ENCODE results near the gene SEMA3E. TPM values are rescaled to one million over a fixed set of nuclear protein-coding genes. Genes with fewer than 3 reads are reported as not detected.

SEMA3E gene
- total RNA-seq, 2 experiments from 2014 or later: not detected

GRCh38 chr7:83365746-83366145 lies 283.2 kb downstream of the SEMA3E start:
- Mint-ChIP-seq H3K4me3 (no peak overlapping the region), H3K36me3 (no peaks in the 10 kb centered on the region), H3K4me1 (no peaks in the 10 kb centered on the region), H3K27me3 (no peaks in the 10 kb centered on the region), H3K9me3 (peaks cover 1% of the 10 kb centered on the region), H3K27ac (no peak overlapping the region)
- DNase-seq: no peak

DNA sequence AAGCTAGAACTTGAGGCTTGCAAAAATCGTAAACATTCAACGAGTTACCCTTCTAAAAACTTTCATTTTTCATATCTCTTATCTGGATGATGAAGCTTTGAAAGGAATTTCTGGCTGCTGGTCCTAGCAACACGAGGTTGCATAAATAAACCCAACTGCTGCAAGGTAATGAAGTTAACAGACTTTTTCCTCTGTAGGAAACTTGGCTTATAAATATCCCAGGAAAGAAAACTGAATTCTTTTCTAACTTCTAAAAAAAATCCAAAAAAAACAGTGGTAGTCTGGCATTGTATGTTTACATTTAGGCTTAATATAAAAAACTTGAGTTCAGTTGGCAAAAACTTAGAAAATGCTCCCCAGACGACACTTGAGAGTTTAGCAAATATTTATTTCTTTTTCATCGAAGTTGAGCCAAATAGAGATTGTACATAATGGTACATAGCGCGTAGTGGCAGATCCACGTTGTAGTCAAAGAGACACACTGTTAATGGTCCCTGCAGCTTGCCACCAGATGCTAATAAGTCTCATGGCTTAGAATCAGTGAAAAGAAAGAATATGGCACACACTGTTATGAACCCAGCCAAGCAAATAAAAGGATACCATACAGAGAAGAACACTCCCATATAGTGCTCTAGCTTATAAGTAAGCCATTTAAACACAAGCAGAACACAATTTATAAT lies 285.9 kb downstream of the SEMA3E start:
- Mint-ChIP-seq H3K27me3 (no peaks in the 10 kb centered on the region), H3K9me3 (peaks cover 1% of the 10 kb centered on the region), H3K4me3 (no peak overlapping the region), H3K4me1 (no peaks in the 10 kb centered on the region), H3K27ac (no peak overlapping the region), H3K36me3 (no peaks in the 10 kb centered on the region)
- DNase-seq: no peak

- Mint-ChIP-seq H3K9me3 (peaks cover 1% of the 10 kb centered on the region), H3K27ac (no peak overlapping the region), H3K4me1 (no peaks in the 10 kb centered on the region), H3K4me3 (no peak overlapping the region), H3K27me3 (no peaks in the 10 kb centered on the region), H3K36me3 (no peaks in the 10 kb centered on the region)
- no peak for DNase-seq
Observed at GRCh38 chr7:83359108-83359507, 289.8 kb downstream of the SEMA3E start.

GRCh38 chr7:83355143-83355542 lies 293.8 kb downstream of the SEMA3E start:
- Mint-ChIP-seq H3K9me3 (peaks cover 1% of the 10 kb centered on the region), H3K27me3 (no peaks in the 10 kb centered on the region), H3K36me3 (no peaks in the 10 kb centered on the region), H3K4me3 (no peak overlapping the region), H3K27ac (no peak overlapping the region), H3K4me1 (no peaks in the 10 kb centered on the region)
- no peak for DNase-seq

DNA sequence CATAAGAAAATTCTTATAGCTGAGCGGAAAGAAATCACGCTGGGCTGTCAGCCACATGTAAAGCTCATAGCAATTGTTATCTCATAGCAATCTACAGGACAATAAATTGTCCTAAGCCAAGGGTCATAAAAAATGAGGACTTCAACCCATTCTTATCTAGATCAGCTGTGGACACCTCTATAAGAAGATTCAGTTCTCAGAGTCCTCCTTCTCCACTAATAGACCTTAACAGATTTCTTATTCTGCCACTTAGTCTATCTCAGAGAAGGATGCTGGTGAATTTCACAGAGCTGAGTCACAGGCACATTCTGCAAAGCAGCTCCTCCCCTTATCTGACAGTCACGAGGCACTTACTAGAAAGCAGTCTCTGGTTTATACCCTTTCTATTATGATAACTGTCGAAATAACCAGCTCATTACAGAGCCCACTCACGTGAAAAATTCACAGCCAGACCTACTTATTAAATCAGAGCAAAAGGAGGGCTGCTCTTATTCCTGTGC lies 300.9 kb downstream of the SEMA3E start:
- no peak overlapping the region for H3K27ac Mint-ChIP-seq
- H3K36me3 Mint-ChIP-seq: no peaks in the 10 kb centered on the region
- no peak overlapping the region for H3K4me3 Mint-ChIP-seq
- H3K9me3 Mint-ChIP-seq: peaks cover 6% of the 10 kb centered on the region
- no peak for DNase-seq
- no peaks in the 10 kb centered on the region for H3K4me1 Mint-ChIP-seq
- no peaks in the 10 kb centered on the region for H3K27me3 Mint-ChIP-seq

DNA sequence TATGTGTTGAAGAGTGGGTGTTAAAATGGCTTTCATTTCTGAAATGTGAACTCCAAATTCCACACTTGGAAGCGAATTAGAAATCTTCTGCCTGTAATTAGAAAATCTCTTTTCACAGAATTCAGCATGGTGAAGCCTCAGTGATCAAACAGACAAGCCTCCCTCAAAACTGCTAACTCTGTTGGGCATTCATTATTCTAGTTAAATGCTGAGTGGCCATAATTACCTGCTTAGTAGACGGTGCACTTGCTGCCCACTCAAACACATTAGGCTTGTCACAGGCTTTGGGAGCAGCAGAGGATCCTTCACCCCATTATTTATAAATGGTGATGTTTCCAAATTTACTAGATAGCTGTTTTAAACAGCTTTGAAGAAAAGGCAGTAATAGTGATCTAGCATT lies 309.0 kb downstream of the SEMA3E start:
- H3K27me3 Mint-ChIP-seq: no peaks in the 10 kb centered on the region
- H3K9me3 Mint-ChIP-seq: peaks cover 6% of the 10 kb centered on the region
- H3K27ac Mint-ChIP-seq: no peak overlapping the region
- no peaks in the 10 kb centered on the region for H3K4me1 Mint-ChIP-seq
- H3K36me3 Mint-ChIP-seq: no peaks in the 10 kb centered on the region
- no peak for DNase-seq
- H3K4me3 Mint-ChIP-seq: no peak overlapping the region

DNA sequence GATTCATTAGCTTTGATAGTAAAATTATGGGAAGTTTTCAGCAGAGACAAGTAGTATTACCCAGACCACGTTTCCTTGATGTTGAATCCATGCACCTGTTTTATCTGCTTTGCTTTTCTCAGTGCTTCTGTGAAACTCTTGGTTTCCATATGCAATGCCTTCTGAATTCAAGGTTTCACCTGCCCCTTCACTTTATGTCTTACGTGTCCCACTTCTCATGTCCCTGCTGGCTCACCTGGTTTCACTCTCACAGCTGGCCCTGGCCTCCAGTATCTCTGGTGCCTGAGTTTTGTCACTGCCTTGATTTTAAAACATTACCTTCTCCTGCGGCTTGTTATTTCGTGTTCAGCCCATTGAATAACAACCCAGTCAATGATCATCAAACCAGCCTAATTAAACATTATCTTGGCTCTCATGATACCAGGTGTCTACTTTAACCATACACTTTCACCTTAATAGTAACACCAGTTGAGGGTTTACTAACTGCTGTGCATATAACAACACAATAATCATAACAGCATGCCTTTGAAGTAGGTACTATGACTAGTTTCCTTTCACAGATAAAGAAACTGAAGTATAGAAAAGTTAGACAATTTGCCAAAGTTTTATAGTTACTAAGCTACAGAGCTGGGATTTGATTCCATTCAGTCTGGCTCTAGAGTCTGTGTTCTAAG lies 310.5 kb downstream of the SEMA3E start:
- no peak overlapping the region for H3K27ac Mint-ChIP-seq
- H3K27me3 Mint-ChIP-seq: no peaks in the 10 kb centered on the region

DNA sequence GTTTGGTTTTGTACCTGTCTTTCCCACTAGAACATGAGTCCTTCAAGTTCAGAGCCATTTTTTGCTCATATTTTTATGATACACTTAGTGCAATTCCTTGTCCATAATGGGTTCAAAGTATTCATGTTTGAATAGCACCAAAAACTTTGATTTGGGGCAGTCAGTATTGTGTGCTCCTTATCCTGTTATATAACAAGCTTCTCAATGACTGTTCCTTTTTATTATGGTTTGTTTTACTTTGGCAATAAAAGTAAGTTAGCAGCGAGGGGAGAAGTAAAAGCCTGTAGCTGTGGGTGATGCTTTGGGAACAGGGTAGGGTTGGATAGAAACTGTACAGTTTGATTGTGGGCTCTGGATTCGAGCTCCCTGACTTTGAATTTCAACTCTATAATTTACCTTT lies 311.9 kb downstream of the SEMA3E start:
- no peak for DNase-seq
- H3K36me3 Mint-ChIP-seq: no peaks in the 10 kb centered on the region
- H3K27ac Mint-ChIP-seq: no peak overlapping the region
- no peaks in the 10 kb centered on the region for H3K4me1 Mint-ChIP-seq
- H3K4me3 Mint-ChIP-seq: no peak overlapping the region
- H3K27me3 Mint-ChIP-seq: no peaks in the 10 kb centered on the region
- H3K9me3 Mint-ChIP-seq: no peaks in the 10 kb centered on the region

More for the DNA sequence above, 310.5 kb downstream of the SEMA3E start:
- no peak overlapping the region for H3K4me3 Mint-ChIP-seq
- H3K4me1 Mint-ChIP-seq: no peaks in the 10 kb centered on the region
- no peak for DNase-seq
- H3K36me3 Mint-ChIP-seq: no peaks in the 10 kb centered on the region
- no peaks in the 10 kb centered on the region for H3K9me3 Mint-ChIP-seq

DNA sequence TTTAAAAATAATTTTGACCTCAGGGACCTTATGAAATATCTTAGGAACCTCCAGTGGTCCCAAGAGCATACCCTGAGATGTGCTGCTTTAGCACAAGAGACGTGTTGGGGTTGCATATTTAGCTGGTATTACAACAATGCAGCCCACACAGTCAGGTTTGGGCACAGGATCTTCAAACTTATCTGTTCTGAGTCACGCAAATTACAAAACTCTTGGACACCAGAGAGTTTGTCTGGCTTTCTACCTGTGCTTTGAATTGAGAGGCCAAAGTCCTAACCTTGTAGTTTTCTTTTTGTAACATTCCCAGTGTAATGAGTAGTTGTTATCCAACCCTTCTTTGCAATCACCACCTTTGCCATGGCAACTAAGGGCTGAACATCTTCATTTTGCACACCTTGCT lies 322.7 kb downstream of the SEMA3E start:
- H3K27ac Mint-ChIP-seq: no peak overlapping the region
- no peaks in the 10 kb centered on the region for H3K4me1 Mint-ChIP-seq
- DNase-seq: no peak
- H3K36me3 Mint-ChIP-seq: no peaks in the 10 kb centered on the region
- no peak overlapping the region for H3K4me3 Mint-ChIP-seq
- no peaks in the 10 kb centered on the region for H3K9me3 Mint-ChIP-seq
- no peaks in the 10 kb centered on the region for H3K27me3 Mint-ChIP-seq

DNA sequence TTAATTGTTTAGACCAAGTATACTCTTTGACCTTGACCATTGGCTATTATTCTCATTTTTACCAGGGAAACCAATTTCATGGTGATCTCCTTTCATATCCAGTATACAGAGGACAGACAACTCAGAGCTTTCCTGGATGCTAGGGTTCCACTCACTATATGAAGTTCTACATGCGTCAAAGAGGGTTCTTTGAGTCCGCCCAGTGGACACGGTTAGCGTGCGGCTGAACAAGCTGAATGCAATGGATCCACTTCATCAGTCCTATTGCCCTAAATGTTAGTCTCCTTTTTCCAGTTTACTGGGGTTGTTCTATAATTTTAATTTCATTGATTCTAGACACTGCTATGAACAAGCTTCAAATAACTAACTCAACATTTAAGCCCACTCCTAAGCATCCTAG lies 323.9 kb downstream of the SEMA3E start:
- Mint-ChIP-seq H3K27me3 (no peaks in the 10 kb centered on the region), H3K4me3 (no peak overlapping the region), H3K9me3 (no peaks in the 10 kb centered on the region), H3K4me1 (no peaks in the 10 kb centered on the region), H3K36me3 (no peaks in the 10 kb centered on the region), H3K27ac (no peak overlapping the region)
- no peak for DNase-seq

DNA sequence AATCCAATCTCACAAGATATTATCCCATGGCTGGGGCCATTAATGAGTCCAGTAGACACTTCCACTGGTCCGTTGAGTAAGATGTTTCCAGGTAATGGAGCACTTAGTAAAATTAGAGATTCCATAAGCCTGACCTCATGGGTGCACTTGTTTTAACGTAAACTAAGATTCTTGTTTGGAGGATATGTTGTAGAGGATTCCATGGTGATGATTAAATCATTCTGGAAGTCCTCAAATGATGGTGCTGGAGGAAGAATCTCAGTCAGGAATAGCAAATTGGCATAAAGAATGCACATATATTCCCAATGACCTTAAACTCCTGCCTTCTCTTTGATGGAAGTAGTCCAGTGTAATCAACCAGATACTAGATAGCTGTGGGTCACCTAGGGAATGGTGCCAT lies 324.3 kb downstream of the SEMA3E start:
- H3K27ac Mint-ChIP-seq: no peak overlapping the region
- no peaks in the 10 kb centered on the region for H3K9me3 Mint-ChIP-seq
- no peaks in the 10 kb centered on the region for H3K27me3 Mint-ChIP-seq
- H3K4me1 Mint-ChIP-seq: no peaks in the 10 kb centered on the region
- no peak overlapping the region for H3K4me3 Mint-ChIP-seq
- no peak for DNase-seq
- no peaks in the 10 kb centered on the region for H3K36me3 Mint-ChIP-seq

GRCh38 chr7:83321011-83321410 lies 327.9 kb downstream of the SEMA3E start:
- peaks cover 2% of the 10 kb centered on the region for H3K9me3 Mint-ChIP-seq
- H3K4me3 Mint-ChIP-seq: no peak overlapping the region
- H3K36me3 Mint-ChIP-seq: no peaks in the 10 kb centered on the region
- H3K27ac Mint-ChIP-seq: no peak overlapping the region
- no peaks in the 10 kb centered on the region for H3K4me1 Mint-ChIP-seq
- no peaks in the 10 kb centered on the region for H3K27me3 Mint-ChIP-seq
- no peak for DNase-seq

DNA sequence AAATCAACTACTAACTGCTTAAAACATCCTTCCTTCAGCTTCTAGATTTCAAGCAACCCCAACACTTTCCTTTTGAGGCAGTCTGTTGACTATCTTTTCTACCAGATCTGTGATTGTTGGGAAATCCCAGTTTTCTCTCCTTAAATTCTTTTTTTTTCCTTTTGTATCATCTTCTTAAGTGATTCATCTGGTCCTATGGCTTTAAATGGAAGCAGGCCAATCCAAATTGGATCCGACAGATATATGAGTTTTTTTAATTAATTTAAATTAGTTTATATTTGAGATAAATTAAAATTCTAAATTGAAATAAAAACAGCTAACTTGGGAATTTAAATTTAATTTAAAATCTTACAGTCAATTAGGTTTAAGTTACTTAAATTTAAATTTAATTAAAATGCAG lies 335.0 kb downstream of the SEMA3E start:
- Mint-ChIP-seq H3K27ac (no peak overlapping the region), H3K4me3 (no peak overlapping the region), H3K9me3 (peaks cover 2% of the 10 kb centered on the region)

More for the DNA sequence above, 335.0 kb downstream of the SEMA3E start:
- Mint-ChIP-seq H3K4me1 (no peaks in the 10 kb centered on the region), H3K36me3 (no peaks in the 10 kb centered on the region), H3K27me3 (no peaks in the 10 kb centered on the region)
- DNase-seq: no peak
